ENCODE results near the gene UBE2D1. TPM values are rescaled to one million over a fixed set of nuclear protein-coding genes. Genes with fewer than 3 reads are reported as not detected.

UBE2D1 gene
- total RNA-seq, 5 donors from 2014 or later (not counting 1 experiment from before 2014, with no cell fraction given), result 9.4 to 12.2 (median 10.5) TPM

- no peak overlapping the region for H3K27ac ChIP-seq (ENCODE audit: low read length)
- H3K4me1 ChIP-seq (ENCODE audit: control insufficient read depth in 1 of 2, extremely low read depth in 1 of 2, insufficient read depth in 2 of 2, low read length in 2 of 2), result peaks cover 0 to 2% of the 10 kb centered on the region in 2 experiments
- H3K4me1 Mint-ChIP-seq, result peaks cover 0 to 4% (median 3%) of the 10 kb centered on the region in 3 donors
- H3K4me3 ChIP-seq (ENCODE audit: control insufficient read depth in 1 of 2, extremely low read depth in 1 of 2, low read length in 1 of 2), result no peak overlapping the region
- WGBS (ENCODE audit: insufficient coverage), result no CpG with 5 or more reads among the region's 3 CpGs
- no peaks in the 10 kb centered on the region for H3K9me3 ChIP-seq
- no peaks in the 10 kb centered on the region for H3K36me3 ChIP-seq (ENCODE audit: control insufficient read depth in 2 of 2, extremely low read depth in 1 of 2, insufficient read depth in 1 of 2, low read length in 1 of 2)
- no peaks in the 10 kb centered on the region for H3K9me3 Mint-ChIP-seq
- peaks cover 3 to 7% of the 10 kb centered on the region in 2 experiments for H3K27me3 ChIP-seq (replicated peaks in 1 of 2; ENCODE audit: control insufficient read depth in 2 of 2, extremely low read depth in 1 of 2, insufficient read depth in 2 of 2, low read length in 1 of 2)
- H3K27me3 Mint-ChIP-seq, result peaks cover 22 to 25% of the 10 kb centered on the region in 2 donors
- no peak overlapping the region for H3K4me3 Mint-ChIP-seq
- no peak for ATAC-seq (replicated peaks in 1 of 4)
- no peak for DNase-seq
- POLR2A ChIA-PET, result no interaction called here
- no peak overlapping the region for H3K27ac Mint-ChIP-seq
- CTCF ChIA-PET, result interaction anchor here (0.6 to 0.9 kb wide), 7 partner anchors 9 to 1310 kb away, joined by 3 to 6 read pairs (median 3); no protein-coding TSS in a partner anchor
- no peaks in the 10 kb centered on the region for H3K36me3 Mint-ChIP-seq
Observed at GRCh38 chr10:58304099-58304633, 30.6 kb upstream of the UBE2D1 start.

DNA sequence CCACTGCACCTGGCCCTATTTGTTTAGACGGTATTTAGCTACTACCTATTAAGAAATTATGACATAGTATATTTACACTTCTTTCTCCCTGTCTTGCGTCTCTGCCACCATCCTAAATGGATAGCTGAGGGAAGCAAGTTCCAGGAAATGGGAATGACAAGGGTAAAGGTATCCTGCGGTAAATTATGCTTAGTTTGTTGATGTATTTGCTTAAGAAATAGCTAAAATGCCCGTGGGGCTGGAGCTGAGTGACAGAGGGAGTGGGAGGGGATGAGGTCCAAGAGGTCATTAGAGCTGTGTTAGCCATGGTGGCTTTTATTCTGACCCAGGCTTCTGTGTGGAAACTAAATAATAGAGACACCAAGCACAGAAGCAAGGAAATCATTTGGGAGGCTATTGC, 29.0 kb upstream of the UBE2D1 start:
- 30% methylated on average over 1 of the region's 4 CpGs for WGBS (ENCODE audit: insufficient coverage)
- Mint-ChIP-seq H3K27me3 (peaks cover 26 to 30% of the 10 kb centered on the region in 2 donors), H3K4me3 (no peak overlapping the region)

DNA sequence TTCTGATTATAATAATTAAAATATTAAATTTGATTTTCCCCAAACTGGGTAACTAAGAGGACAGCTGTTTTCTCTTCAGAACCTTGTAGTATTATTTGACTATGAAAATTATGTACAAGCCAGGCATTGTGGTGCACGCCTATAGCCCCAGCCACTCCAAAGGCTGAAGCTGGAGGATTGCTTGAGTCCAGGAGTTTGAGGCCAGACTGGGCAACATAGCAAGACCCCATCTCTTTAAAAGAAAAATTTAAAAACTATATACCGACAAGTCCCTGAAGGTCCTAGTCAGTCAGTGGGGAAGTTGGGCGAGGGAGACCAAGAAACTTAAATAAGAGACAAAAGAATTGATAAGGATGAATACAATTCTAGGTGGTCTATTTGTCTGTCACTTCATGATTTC, 27.1 kb upstream of the UBE2D1 start:
- Histone ChIP-seq H3K9me3 (no peaks in the 10 kb centered on the region), H3K36me3 (ENCODE audit: control insufficient read depth in 2 of 2, extremely low read depth in 1 of 2, insufficient read depth in 1 of 2, low read length in 1 of 2) (no peaks in the 10 kb centered on the region), H3K4me1 (ENCODE audit: control insufficient read depth in 1 of 2, extremely low read depth in 1 of 2, insufficient read depth in 2 of 2, low read length in 2 of 2) (no peaks in the 10 kb centered on the region), H3K27me3 (replicated peaks in 1 of 2; ENCODE audit: control insufficient read depth in 2 of 2, extremely low read depth in 1 of 2, insufficient read depth in 2 of 2, low read length in 1 of 2) (peaks cover 3 to 7% of the 10 kb centered on the region in 2 experiments), H3K4me3 (ENCODE audit: control insufficient read depth in 1 of 2, extremely low read depth in 1 of 2, low read length in 1 of 2) (no peak overlapping the region), H3K27ac (ENCODE audit: low read length) (no peak overlapping the region)
- 100% methylated on average over 1 of the region's 3 CpGs for WGBS (ENCODE audit: insufficient coverage)
- Mint-ChIP-seq H3K4me3 (no peak overlapping the region), H3K27ac (no peak overlapping the region), H3K9me3 (no peaks in the 10 kb centered on the region), H3K4me1 (no peaks in the 10 kb centered on the region), H3K27me3 (peaks cover 26 to 29% of the 10 kb centered on the region in 2 donors), H3K36me3 (no peaks in the 10 kb centered on the region)
- CTCF ChIA-PET, result interaction anchor here (0.5 to 2.0 kb wide), 4 partner anchors 79 to 347 kb away, joined by 3 to 5 read pairs (median 3); no protein-coding TSS in a partner anchor
- no peak for DNase-seq
- no peak for ATAC-seq (replicated peaks in 1 of 4)
- POLR2A ChIA-PET, result no interaction called here

More for the DNA sequence above, 29.0 kb upstream of the UBE2D1 start:
- DNase-seq, result no peak
- Histone ChIP-seq H3K4me3 (ENCODE audit: control insufficient read depth in 1 of 2, extremely low read depth in 1 of 2, low read length in 1 of 2) (no peak overlapping the region), H3K36me3 (ENCODE audit: control insufficient read depth in 2 of 2, extremely low read depth in 1 of 2, insufficient read depth in 1 of 2, low read length in 1 of 2) (no peaks in the 10 kb centered on the region), H3K4me1 (ENCODE audit: control insufficient read depth in 1 of 2, extremely low read depth in 1 of 2, insufficient read depth in 2 of 2, low read length in 2 of 2) (no peaks in the 10 kb centered on the region), H3K27ac (ENCODE audit: low read length) (no peak overlapping the region), H3K27me3 (replicated peaks in 1 of 2; ENCODE audit: control insufficient read depth in 2 of 2, extremely low read depth in 1 of 2, insufficient read depth in 2 of 2, low read length in 1 of 2) (peaks cover 3 to 7% of the 10 kb centered on the region in 2 experiments), H3K9me3 (no peaks in the 10 kb centered on the region)
- ChIA-PET CTCF (interaction anchor here (0.5 to 0.6 kb wide), 2 partner anchors 149 to 969 kb away, joined by 3 to 4 read pairs; no protein-coding TSS in a partner anchor), POLR2A (no interaction called here)
- Mint-ChIP-seq H3K9me3 (no peaks in the 10 kb centered on the region), H3K4me1 (no peaks in the 10 kb centered on the region), H3K27ac (no peak overlapping the region), H3K36me3 (no peaks in the 10 kb centered on the region)
- ATAC-seq (replicated peaks in 1 of 4), result no peak

DNA sequence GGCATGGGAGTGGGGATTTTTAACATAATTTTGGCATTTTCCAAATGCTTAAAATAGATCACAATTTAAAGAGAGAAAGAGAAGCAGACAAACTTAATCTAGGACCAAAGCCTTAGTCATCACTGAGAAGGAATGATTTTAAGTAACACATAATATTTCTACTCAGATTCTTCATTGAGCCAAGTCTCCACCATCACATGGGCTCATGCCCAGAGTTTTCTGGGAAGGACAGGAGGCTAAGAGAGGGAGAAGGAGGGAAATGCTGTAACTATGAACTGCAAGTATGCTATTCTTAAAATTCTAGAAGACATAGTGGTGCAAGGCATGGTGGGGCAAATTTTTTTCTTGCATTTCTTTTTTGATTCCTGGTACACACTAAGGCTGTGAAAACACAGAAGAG, 23.8 kb upstream of the UBE2D1 start:
- H3K27ac Mint-ChIP-seq, result no peak overlapping the region
- no peaks in the 10 kb centered on the region for H3K4me1 Mint-ChIP-seq
- CTCF ChIA-PET, result no interaction called here
- Histone ChIP-seq H3K27me3 (replicated peaks in 1 of 2; ENCODE audit: control insufficient read depth in 2 of 2, extremely low read depth in 1 of 2, insufficient read depth in 2 of 2, low read length in 1 of 2) (no peaks in the 10 kb centered on the region), H3K27ac (ENCODE audit: low read length) (no peak overlapping the region), H3K4me1 (ENCODE audit: control insufficient read depth in 1 of 2, extremely low read depth in 1 of 2, insufficient read depth in 2 of 2, low read length in 2 of 2) (no peaks in the 10 kb centered on the region), H3K4me3 (ENCODE audit: control insufficient read depth in 1 of 2, extremely low read depth in 1 of 2, low read length in 1 of 2) (no peak overlapping the region), H3K36me3 (ENCODE audit: control insufficient read depth in 2 of 2, extremely low read depth in 1 of 2, insufficient read depth in 1 of 2, low read length in 1 of 2) (no peaks in the 10 kb centered on the region), H3K9me3 (no peaks in the 10 kb centered on the region)
- peaks cover 16 to 22% of the 10 kb centered on the region in 2 donors for H3K27me3 Mint-ChIP-seq
- POLR2A ChIA-PET, result no interaction called here
- no peak for ATAC-seq (replicated peaks in 1 of 4)
- no peak for DNase-seq
- no peaks in the 10 kb centered on the region for H3K9me3 Mint-ChIP-seq
- no peaks in the 10 kb centered on the region for H3K36me3 Mint-ChIP-seq
- no peak overlapping the region for H3K4me3 Mint-ChIP-seq

DNA sequence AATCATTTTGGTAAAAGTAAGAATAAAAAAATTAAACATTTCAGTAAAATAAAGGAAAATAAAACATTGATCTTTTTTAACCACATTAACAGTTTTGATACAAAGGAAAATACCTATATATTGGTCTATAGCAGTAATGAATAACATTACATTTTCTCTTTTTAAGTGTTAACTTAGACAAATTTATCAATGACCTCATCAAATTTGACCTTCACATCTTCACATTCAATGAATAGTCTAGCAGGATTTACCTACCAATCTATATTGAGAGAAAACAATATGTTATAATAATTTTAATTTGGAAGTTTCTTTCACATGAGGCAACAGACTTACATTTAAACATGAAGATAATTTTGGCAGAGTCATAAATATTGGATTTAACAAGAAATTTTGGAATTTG, 17.9 kb upstream of the UBE2D1 start:
- H3K36me3 ChIP-seq (ENCODE audit: control insufficient read depth in 2 of 2, extremely low read depth in 1 of 2, insufficient read depth in 1 of 2, low read length in 1 of 2), result no peaks in the 10 kb centered on the region
- no peaks in the 10 kb centered on the region for H3K4me1 Mint-ChIP-seq
- H3K9me3 ChIP-seq, result no peaks in the 10 kb centered on the region
- H3K9me3 Mint-ChIP-seq, result no peaks in the 10 kb centered on the region
- ChIA-PET POLR2A (no interaction called here), CTCF (no interaction called here)
- no peak overlapping the region for H3K4me3 ChIP-seq (ENCODE audit: control insufficient read depth in 1 of 2, extremely low read depth in 1 of 2, low read length in 1 of 2)
- DNase-seq (no peak), ATAC-seq (replicated peaks in 1 of 4) (no peak)
- no peaks in the 10 kb centered on the region for H3K36me3 Mint-ChIP-seq
- H3K27me3 Mint-ChIP-seq, result peaks cover 0 to 3% of the 10 kb centered on the region in 2 donors
- H3K4me3 Mint-ChIP-seq, result no peak overlapping the region
- H3K4me1 ChIP-seq (ENCODE audit: control insufficient read depth in 1 of 2, extremely low read depth in 1 of 2, insufficient read depth in 2 of 2, low read length in 2 of 2), result no peaks in the 10 kb centered on the region
- H3K27ac Mint-ChIP-seq, result no peak overlapping the region
- H3K27ac ChIP-seq (ENCODE audit: low read length), result no peak overlapping the region
- no peaks in the 10 kb centered on the region for H3K27me3 ChIP-seq (replicated peaks in 1 of 2; ENCODE audit: control insufficient read depth in 2 of 2, extremely low read depth in 1 of 2, insufficient read depth in 2 of 2, low read length in 1 of 2)

- POLR2A ChIA-PET, result no interaction called here
- H3K27me3 Mint-ChIP-seq, result peaks cover 0 to 3% of the 10 kb centered on the region in 2 donors
- CTCF ChIA-PET, result interaction anchor here in 1 of 2 donors (0.7 to 1.0 kb wide), 2 partner anchors 8 to 29 kb away, joined by 3 to 4 read pairs; no protein-coding TSS in a partner anchor
Observed at GRCh38 chr10:58318346-58318745, 16.5 kb upstream of the UBE2D1 start.

More at GRCh38 chr10:58318346-58318745, 16.5 kb upstream of the UBE2D1 start:
- H3K9me3 ChIP-seq, result no peaks in the 10 kb centered on the region
- no peak for ATAC-seq (replicated peaks in 1 of 4)
- no peak overlapping the region for H3K4me3 ChIP-seq (ENCODE audit: control insufficient read depth in 1 of 2, extremely low read depth in 1 of 2, low read length in 1 of 2)
- H3K27ac ChIP-seq (ENCODE audit: low read length), result no peak overlapping the region
- no peaks in the 10 kb centered on the region for H3K27me3 ChIP-seq (replicated peaks in 1 of 2; ENCODE audit: control insufficient read depth in 2 of 2, extremely low read depth in 1 of 2, insufficient read depth in 2 of 2, low read length in 1 of 2)
- H3K4me3 Mint-ChIP-seq, result no peak overlapping the region
- peaks cover 0 to 4% of the 10 kb centered on the region in 2 experiments for H3K4me1 ChIP-seq (ENCODE audit: control insufficient read depth in 1 of 2, extremely low read depth in 1 of 2, insufficient read depth in 2 of 2, low read length in 2 of 2)
- no peaks in the 10 kb centered on the region for H3K36me3 ChIP-seq (ENCODE audit: control insufficient read depth in 2 of 2, extremely low read depth in 1 of 2, insufficient read depth in 1 of 2, low read length in 1 of 2)
- H3K27ac Mint-ChIP-seq, result no peak overlapping the region
- no peak for DNase-seq
- H3K4me1 Mint-ChIP-seq, result peaks cover 12% of the 10 kb centered on the region in 3 donors
- H3K9me3 Mint-ChIP-seq, result no peaks in the 10 kb centered on the region
- no peaks in the 10 kb centered on the region for H3K36me3 Mint-ChIP-seq
- 83% methylated on average over 1 of the region's 2 CpGs for WGBS (ENCODE audit: insufficient coverage)
